Ammon's horn (tissue), 1 donor: ENCODE data around the gene SLC7A11.

Experiments used
- DNase-seq: peaks from one replicate; pipeline ENCODE4 v3.0.0-alpha.2; 2016; ENCODE audit warnings: low spot score

Gene SLC7A11

GRCh38 chr4:138205531-138206233 lies 36.5 kb downstream of the SLC7A11 start:
- no peak for DNase-seq

GRCh38 chr4:138204507-138204906 lies 37.6 kb downstream of the SLC7A11 start:
- no peak for DNase-seq

- no peak for DNase-seq
Measured at GRCh38 chr4:138202686-138203085, 39.5 kb downstream of the SLC7A11 start.

GRCh38 chr4:138200236-138200590 lies 41.9 kb downstream of the SLC7A11 start:
- DNase-seq: no peak

- DNase-seq: peak; percentile 62
Measured at GRCh38 chr4:138199568-138200235, 42.4 kb downstream of the SLC7A11 start.

GRCh38 chr4:138196153-138196552 lies 46.0 kb downstream of the SLC7A11 start:
- DNase-seq: no peak

GRCh38 chr4:138193963-138194362 lies 48.2 kb downstream of the SLC7A11 start:
- no peak for DNase-seq

GRCh38 chr4:138192113-138192512 lies 50.0 kb downstream of the SLC7A11 start:
- DNase-seq: no peak

GRCh38 chr4:138190452-138190858 lies 51.7 kb downstream of the SLC7A11 start:
- no peak for DNase-seq

- DNase-seq: no peak
Measured at GRCh38 chr4:138189206-138189605, 52.9 kb downstream of the SLC7A11 start.

GRCh38 chr4:138188406-138189084 lies 53.6 kb downstream of the SLC7A11 start:
- DNase-seq: no peak

GRCh38 chr4:138185859-138186645 lies 56.1 kb downstream of the SLC7A11 start:
- no peak for DNase-seq

GRCh38 chr4:138184886-138185285 lies 57.3 kb downstream of the SLC7A11 start:
- DNase-seq: no peak

- peak; percentile 72 for DNase-seq
Measured at GRCh38 chr4:138182838-138183426, 59.2 kb downstream of the SLC7A11 start.

- DNase-seq: peak; percentile 32
Measured at GRCh38 chr4:138181287-138181686, 60.9 kb downstream of the SLC7A11 start.

- DNase-seq: no peak
Measured at GRCh38 chr4:138178566-138178965, 63.6 kb downstream of the SLC7A11 start.

GRCh38 chr4:138177278-138177968 lies 64.7 kb downstream of the SLC7A11 start:
- no peak for DNase-seq

GRCh38 chr4:138174981-138175794 lies 67.0 kb downstream of the SLC7A11 start:
- DNase-seq: no peak

GRCh38 chr4:138164208-138164607 lies 77.9 kb downstream of the SLC7A11 start:
- no peak for DNase-seq

- DNase-seq: no peak
Measured at GRCh38 chr4:138163171-138163570, 79.0 kb downstream of the SLC7A11 start.
